HG03521 (cell line): ENCODE results near the gene NOXA1.
"Not testable (repeated sequence)": the region's sequence is repeated elsewhere in the genome, so short reads cannot be mapped to it uniquely, and the experiment has no call there.

Experiments
- ATAC-seq: cut with Tn5 transposase; IDR thresholded peaks from one replicate; pipeline ENCODE4 v1.9.1; 2021; ENCODE audit warnings: mild to moderate bottlenecking, moderate library complexity; ENCODE audit not compliant: unreplicated experiment

Gene NOXA1

DNA sequence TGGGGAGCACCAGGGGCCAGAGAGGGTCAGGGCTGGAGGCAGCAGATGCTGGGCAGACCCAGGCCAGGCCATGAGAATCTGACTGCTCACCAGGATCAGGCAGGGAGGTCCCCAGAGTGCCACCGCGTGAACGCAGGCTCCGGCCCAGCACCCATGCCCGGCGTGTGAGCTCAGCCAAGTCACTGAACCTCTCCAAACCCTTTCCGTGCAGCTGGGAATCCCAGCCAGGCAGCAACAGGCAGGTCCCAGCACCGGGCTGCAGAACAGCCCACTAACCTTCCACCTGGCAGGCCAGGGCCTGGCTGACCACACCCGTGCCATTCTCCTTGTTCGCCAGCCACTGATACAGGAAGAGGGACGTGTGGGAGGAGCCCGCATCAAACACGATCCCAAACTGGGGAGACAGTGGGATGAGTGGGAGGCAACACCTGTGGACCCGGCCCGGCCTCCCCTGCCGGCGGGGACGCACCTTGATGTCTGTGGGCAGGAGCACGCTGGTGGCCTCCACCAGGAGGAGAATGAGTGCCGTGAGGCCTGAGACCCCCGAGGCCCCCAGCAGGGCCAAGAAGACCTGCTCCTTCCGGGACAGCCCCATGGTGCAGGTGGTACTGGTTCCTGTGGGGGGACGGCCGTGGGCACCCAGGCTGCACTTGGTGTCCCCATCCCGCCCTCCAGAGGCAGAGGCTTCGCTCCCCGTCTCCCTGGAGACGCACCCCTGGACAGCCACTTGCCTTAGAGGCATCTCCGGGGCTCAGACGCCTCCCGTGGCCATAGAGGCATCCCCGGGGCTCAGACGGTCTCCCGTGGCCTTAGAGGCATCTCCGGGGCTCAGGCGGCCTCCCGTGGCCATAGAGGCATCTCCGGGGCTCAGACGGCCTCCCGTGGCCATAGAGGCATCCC, 14.7 kb downstream of the NOXA1 start:
- ATAC-seq: no peak

- no peak for ATAC-seq
Observed at GRCh38 chr9:137438591-137439157, 15.5 kb downstream of the NOXA1 start.

- no peak for ATAC-seq
Observed at GRCh38 chr9:137439158-137439714, 16.0 kb downstream of the NOXA1 start.

DNA sequence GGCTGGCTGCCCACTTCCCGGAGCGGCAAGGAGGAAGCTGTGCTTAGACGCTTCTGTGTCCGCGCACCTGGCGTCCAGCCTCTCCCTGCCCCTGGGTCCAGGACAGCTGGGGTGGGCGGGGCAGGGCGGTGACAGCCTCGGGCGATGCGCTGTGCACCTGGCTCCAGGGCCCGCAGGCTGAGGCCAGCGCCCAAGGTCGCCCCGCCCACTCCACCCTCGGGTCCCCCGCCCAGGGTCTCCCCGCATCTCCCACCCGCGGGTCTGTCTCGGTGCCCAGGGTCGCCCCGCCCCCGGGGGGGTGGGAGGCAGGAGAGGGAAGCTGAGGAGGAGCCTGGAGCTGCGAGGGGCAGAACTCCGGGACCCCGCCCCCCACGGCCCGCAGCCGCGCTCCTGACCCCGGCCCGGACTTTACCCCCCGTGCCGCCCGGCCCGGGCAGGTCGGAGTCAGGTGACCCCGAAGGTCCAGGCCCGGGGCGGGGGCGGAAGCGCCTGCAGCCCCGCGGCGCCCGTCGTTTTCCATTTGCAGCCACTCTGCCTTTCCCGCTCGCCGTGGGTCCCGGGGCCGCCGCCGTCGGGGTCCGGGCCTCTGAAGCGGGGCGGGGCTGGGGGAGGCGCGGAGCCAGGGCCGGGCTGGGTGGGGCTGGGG, 18.2 kb downstream of the NOXA1 start, which contains the start of gene ENTPD8:
Gene ENTPD8 (minus strand): TSS at position 69 of the 646 bp plus-strand sequence. CDS start 3,072 bp downstream, outside the sequence.
- ATAC-seq: no peak

- no peak for ATAC-seq
Observed at GRCh38 chr9:137441935-137442321, 18.7 kb downstream of the NOXA1 start.

GRCh38 chr9:137444106-137444790, 21.1 kb downstream of the NOXA1 start:
- ATAC-seq: no peak

DNA sequence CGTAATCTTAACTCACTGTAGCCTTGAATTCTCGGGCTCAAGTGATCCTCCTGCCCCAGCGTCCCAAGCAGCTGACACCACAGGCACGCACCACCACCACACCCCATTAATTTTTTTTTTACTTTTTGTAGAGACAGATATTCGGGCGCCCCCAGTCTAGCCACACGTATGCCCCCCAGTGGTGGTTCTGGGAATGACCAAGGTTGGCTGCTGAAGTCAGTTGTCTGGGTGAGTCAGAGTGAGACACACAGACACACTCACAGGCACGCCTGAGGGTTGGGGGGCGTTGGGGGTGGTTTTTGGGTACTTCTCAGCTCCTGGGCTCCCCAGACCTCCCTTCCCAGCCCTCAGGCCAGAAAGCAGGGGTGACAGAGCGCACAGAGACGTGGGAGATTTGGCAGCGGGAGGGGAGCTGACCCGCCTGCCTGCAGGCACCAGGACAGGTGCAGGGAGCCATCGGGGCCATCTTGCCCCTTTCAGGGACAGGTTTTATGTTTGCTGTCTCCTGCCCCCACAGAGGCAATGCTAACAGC, 22.1 kb downstream of the NOXA1 start:
- peak; percentile 57 for ATAC-seq

GRCh38 chr9:137445930-137446431, 22.8 kb downstream of the NOXA1 start:
- no peak for ATAC-seq

DNA sequence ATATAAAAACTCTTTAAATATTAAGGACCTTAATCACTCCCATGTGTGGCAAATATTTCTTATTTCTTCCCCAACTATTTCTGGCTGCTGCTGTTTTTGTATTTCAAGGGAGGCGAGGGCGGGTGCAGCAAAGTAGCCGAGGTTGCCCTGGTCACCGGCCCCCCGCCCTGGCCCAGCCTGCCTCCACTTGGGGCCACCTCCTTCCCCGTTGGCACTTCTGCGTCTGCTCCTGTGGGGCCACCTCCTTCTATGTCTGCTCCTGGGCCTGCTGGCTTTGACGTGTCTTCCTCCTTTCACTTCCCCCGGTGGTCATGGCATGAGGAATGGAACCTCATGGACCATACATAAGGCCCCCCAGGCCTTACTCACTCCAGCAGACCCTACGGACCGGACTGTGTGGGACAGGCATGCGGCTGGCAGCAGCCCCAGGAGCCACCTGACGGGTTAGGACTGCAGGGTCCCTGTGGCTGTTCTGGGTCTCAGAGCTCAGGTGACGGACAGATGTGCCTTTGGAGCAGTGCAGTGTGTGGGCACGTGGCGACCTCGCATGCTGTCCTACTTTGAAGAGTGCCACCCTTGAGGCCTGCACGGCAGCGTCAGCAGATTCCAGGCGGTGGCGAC, 23.8 kb downstream of the NOXA1 start:
- no peak for ATAC-seq

- ATAC-seq: no peak
Observed at GRCh38 chr9:137447722-137448601, 24.8 kb downstream of the NOXA1 start.

DNA sequence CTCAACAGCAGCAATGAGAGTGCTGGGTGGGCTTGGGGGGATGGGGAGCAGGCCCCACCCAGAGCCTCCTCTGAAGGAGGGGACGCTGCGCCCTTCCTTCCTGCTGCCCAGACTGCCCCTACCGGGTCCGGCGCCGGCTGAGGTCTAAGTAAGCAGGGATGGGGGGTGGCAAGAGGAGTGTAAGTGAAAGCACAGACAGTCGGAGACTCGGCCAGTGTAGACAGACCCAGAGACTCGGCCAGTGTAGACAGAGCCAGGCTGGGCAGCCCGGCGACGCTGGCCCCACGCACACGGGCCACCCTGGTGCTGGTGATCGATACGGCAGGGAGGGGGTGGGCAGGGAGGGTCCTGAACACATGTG, 25.4 kb downstream of the NOXA1 start:
- no peak for ATAC-seq

DNA sequence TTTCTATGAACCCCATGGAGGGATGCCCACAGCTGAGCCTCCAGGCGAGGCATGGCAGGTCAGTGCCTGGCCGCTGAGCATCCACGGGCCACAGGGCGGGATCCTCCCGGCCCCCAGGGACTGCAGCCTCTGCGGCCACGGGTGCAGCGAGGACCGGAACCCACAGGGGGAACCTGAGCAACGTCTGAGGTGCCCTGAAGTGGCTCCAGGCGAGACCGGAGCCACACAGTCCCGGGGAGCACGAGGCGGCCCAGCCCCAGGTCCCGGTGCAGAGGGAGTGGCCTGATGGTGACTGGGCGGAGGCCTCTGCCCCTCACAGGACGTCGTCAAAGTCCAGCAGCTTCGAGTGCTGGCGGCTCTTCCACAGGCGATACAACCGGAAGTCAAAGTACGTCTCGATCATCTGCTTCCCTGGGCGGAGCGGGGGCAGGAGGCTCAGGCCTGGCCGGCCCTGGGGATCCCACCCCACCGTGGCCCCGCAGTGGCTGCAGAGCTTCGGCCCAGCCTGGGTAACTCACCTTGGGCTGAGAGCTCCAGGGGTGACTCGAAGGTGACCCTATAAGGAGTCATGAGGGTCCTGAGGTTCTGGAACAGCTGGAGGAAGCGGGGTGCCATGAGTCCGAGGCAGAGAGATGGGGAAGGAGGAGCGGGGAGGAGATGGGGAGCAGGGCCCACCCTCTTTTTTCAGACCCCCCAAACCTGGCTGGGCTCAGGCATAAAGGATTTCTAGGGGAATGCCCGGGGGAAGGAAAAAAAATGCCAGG, 26.1 kb downstream of the NOXA1 start:
- ATAC-seq: no peak

- no peak for ATAC-seq
Observed at GRCh38 chr9:137449931-137450538, 26.8 kb downstream of the NOXA1 start.

DNA sequence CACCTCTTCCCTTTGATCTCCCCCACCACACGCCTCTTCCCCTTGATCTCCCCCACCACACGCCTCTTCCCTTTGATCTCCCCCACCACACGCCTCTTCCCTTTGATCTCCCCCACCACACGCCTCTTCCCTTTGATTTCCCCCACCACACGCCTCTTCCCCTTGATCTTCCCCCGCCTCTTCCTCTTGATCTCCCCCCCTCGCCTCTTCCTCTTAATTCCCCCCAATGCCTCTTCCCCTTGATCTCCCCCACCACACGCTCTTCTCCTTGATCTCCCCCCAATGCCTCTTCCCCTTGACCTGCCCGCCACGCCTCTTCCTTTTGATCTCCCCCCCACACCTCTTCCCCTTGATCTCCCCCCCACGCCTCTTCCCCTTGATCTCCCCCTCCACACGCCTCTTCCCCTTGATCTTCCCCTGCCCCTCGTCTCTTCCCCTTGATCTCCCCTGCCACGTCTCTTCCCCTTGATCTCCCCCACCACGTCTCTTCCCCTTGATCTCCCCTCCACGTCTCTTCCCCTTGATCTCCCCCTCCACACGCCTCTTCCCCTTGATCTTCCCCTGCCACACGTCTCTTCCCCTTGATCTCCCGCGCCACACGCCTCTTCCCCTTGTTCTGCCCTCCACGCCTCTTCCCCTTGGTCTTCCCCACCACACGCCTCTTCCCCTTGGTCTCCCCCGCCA, 27.5 kb downstream of the NOXA1 start:
- not testable (repeated sequence) for ATAC-seq

DNA sequence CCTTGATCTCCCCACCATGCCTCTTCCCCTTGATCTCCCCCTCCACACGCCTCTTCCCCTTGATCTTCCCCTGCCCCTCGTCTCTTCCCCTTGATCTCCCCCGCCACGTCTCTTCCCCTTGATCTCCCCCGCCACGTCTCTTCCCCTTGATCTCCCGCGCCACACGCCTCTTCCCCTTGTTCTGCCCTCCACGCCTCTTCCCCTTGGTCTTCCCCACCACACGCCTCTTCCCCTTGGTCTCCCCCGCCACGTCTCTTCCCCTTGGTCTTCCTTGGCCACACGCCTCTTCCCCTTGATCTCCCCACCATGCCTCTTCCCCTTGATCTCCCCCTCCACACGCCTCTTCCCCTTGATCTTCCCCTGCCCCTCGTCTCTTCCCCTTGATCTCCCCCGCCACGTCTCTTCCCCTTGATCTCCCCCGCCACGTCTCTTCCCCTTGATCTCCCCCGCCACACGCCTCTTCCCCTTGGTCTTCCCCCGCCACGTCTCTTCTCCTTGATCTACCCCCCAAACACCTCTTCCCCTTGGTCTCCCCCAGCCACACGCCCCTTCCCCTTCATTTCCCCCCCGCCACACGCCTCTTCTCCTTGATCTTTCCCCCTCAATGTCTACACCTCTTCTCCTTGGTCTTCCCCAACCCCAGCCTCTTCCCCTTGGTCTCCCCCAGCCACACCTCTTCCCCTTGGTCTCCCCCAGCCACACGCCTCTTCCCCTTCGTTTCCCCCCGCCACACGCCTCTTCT, 28.2 kb downstream of the NOXA1 start:
- not testable (repeated sequence) for ATAC-seq

DNA sequence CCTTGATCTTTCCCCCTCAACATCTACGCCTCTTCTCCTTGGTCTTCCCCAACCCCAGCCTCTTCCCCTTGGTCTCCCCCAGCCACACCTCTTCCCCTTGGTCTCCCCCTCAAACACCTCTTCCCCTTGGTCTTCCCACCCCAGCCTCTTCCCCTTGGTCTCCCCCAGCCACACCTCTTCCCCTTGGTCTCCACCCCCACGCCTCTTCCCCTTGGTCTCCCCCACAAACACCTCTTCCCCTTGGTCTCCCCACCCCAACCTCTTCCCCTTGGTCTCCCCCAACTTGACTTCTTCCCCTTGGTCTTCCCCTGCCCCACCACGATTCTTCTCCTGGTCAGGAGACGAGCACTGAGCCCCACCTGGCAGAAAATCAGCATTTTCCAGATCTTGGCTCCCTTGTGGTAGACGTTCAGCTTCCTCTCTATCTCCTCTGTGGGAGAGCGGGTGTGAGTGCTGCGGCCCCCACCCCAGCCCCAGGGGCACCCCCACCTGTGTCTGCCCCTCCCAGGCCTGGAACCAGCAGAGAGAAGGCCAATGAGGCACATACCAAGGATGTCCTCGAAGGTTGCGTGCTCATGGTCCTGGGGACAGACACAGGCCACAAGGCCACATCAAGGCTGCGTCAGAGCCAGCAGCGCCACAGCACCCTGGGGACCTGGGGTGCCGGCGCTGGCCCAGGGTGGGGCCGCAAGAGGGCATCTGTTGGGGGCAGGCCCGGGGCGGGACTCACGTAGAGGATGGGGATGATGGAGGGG, 29.0 kb downstream of the NOXA1 start:
- no peak for ATAC-seq
